ENCODE data around the gene COG5.

COG5 gene

GRCh38 chr7:107505362-107505761 is 58.4 kb downstream of the COG5 start:
- no peak for DNase-seq (ENCODE audit: low spot score)
- no peak for TF ChIP-seq CTCF (IDR thresholded peaks at IDR 0.05; ENCODE audit: extremely low read depth, missing control alignments)

GRCh38 chr7:107503687-107504086 is 60.0 kb downstream of the COG5 start:
- no peak for DNase-seq (ENCODE audit: low spot score)
- no peak for TF ChIP-seq CTCF (IDR thresholded peaks at IDR 0.05; ENCODE audit: extremely low read depth, missing control alignments)

- TF ChIP-seq CTCF (IDR thresholded peaks at IDR 0.05; ENCODE audit: extremely low read depth, missing control alignments), result no peak
- DNase-seq (ENCODE audit: low spot score), result no peak
Observed at GRCh38 chr7:107502797-107503196, 60.9 kb downstream of the COG5 start.

- no peak for DNase-seq (ENCODE audit: low spot score)
- TF ChIP-seq CTCF (IDR thresholded peaks at IDR 0.05; ENCODE audit: extremely low read depth, missing control alignments), result no peak
Observed at GRCh38 chr7:107502154-107502553, 61.6 kb downstream of the COG5 start.

GRCh38 chr7:107501593-107501992 is 62.1 kb downstream of the COG5 start:
- DNase-seq (ENCODE audit: low spot score), result peak; percentile 10
- no peak for TF ChIP-seq CTCF (IDR thresholded peaks at IDR 0.05; ENCODE audit: extremely low read depth, missing control alignments)

- DNase-seq (ENCODE audit: low spot score), result no peak
- no peak for TF ChIP-seq CTCF (IDR thresholded peaks at IDR 0.05; ENCODE audit: extremely low read depth, missing control alignments)
Observed at GRCh38 chr7:107499731-107500130, 64.0 kb downstream of the COG5 start.

GRCh38 chr7:107495516-107495915 is 68.2 kb downstream of the COG5 start:
- no peak for TF ChIP-seq CTCF (IDR thresholded peaks at IDR 0.05; ENCODE audit: extremely low read depth, missing control alignments)
- no peak for DNase-seq (ENCODE audit: low spot score)
